Measurements from ENCODE around the gene ST8SIA1.

- TF ChIP-seq CTCF (IDR thresholded peaks at IDR 0.05 in 2 of 3, conservative IDR thresholded peaks at IDR 0.05 in 1 of 3; ENCODE audit: borderline replicate concordance in 1 of 3, insufficient read depth in 1 of 3, low read depth in 2 of 3, low read length in 2 of 3) (no peak), CEBPB (IDR thresholded peaks at IDR 0.05; ENCODE audit: low read depth) (no peak), EZH2 (IDR thresholded peaks at IDR 0.05) (no peak), POLR2A (IDR thresholded peaks at IDR 0.05; ENCODE audit: borderline replicate concordance, extremely low read depth, insufficient read depth, insufficient read length) (no peak), SIN3A (IDR thresholded peaks at IDR 0.05; ENCODE audit: low read depth) (no peak), RAD21 (IDR thresholded peaks at IDR 0.05; ENCODE audit: low read depth) (no peak), EZH2phosphoT487 (IDR thresholded peaks at IDR 0.05; ENCODE audit: borderline replicate concordance) (no peak)
Observed at GRCh38 chr12:22163594-22163993, 170.9 kb downstream of the ST8SIA1 start.
